HepG2 (cell line): ENCODE results near the gene PCYT2. TPM values are rescaled to one million over a fixed set of nuclear protein-coding genes. Genes with fewer than 3 reads are reported as not detected.
A peak's percentile ranks its signal among the peaks of the same experiment; 100 is the strongest.

Experiments
- ARNT2 ChIP-seq: sonication (generic); formaldehyde crosslinking; IDR thresholded peaks from 2 replicates; pipeline ENCODE4 v1.8.0; 2022; ENCODE audit warnings: mild to moderate bottlenecking, low read depth, missing genetic modification reagents, moderate library complexity
- ATRX ChIP-seq: sonication (generic); formaldehyde crosslinking; IDR thresholded peaks from 2 replicates; pipeline ENCODE4 v1.4.0; 2020; ENCODE audit warnings: missing genetic modification reagents, borderline replicate concordance
- CC2D1A ChIP-seq: sonication (generic); formaldehyde crosslinking; IDR thresholded peaks from 2 replicates; pipeline ENCODE4 v1.8.1; 2023; ENCODE audit warnings: mild to moderate bottlenecking, missing genetic modification reagents
- FLYWCH1 ChIP-seq: sonication (generic); formaldehyde crosslinking; IDR thresholded peaks from 2 replicates; pipeline ENCODE4 v1.8.1; 2023; ENCODE audit warnings: mild to moderate bottlenecking, missing genetic modification reagents
- HDAC2 ChIP-seq: sonication (generic); formaldehyde crosslinking; IDR thresholded peaks from 2 replicates; pipeline ENCODE4 v1.4.0; 2020; ENCODE audit warnings: missing genetic modification reagents
- KDM6A ChIP-seq: IDR thresholded peaks from 2 replicates; pipeline ENCODE4 v1.6.1; 2016; ENCODE audit warnings: low read depth
- MAFK ChIP-seq, 2 experiments: IDR thresholded peaks in 1 of 2; conservative IDR thresholded peaks in 1 of 2; 2 replicates each; pipeline ENCODE4 v1.6.1; 2011; ENCODE audit warnings: improper control_type of control experiment in 2 of 2, low read length in 2 of 2
- RAD21 ChIP-seq: fragments of 450-650 bp; formaldehyde crosslinking; IDR thresholded peaks from 2 replicates; pipeline ENCODE4 v1.5.0; 2020; ENCODE audit warnings: mild to moderate bottlenecking
- RXRB ChIP-seq: IDR thresholded peaks from 2 replicates; pipeline ENCODE4 v1.6.1; 2016; ENCODE audit warnings: borderline replicate concordance, missing genetic modification reagents, missing compliant biosample characterization
- SAFB2 ChIP-seq: sonication (generic); formaldehyde crosslinking; IDR thresholded peaks from 2 replicates; pipeline ENCODE4 v1.5.1; 2020; ENCODE audit warnings: missing genetic modification reagents, low read depth, mild to moderate bottlenecking, borderline replicate concordance
- TCF7 ChIP-seq: sonication (generic); IDR thresholded peaks from 2 replicates; pipeline ENCODE4 v1.6.1; 2016; ENCODE audit warnings: antibody characterized with exemption, low read depth
- ZBTB7A ChIP-seq: sonication (generic); formaldehyde crosslinking; IDR thresholded peaks from 2 replicates; pipeline ENCODE4 v1.8.0; 2022; ENCODE audit warnings: mild to moderate bottlenecking, missing genetic modification reagents
- ZEB1 ChIP-seq: IDR thresholded peaks from 2 replicates; pipeline ENCODE4 v1.6.1; 2012; ENCODE audit warnings: mild to moderate bottlenecking, low read depth, inconsistent platforms; ENCODE audit not compliant: insufficient replicate concordance
- ZMAT3 ChIP-seq: sonication (generic); formaldehyde crosslinking; conservative IDR thresholded peaks from 2 replicates; pipeline ENCODE4 v1.7.0; 2021; ENCODE audit warnings: missing genetic modification reagents
- ZNF20 ChIP-seq: sonication (generic); formaldehyde crosslinking; IDR thresholded peaks from 2 replicates; pipeline ENCODE4 v1.4.0; 2020; ENCODE audit warnings: mild to moderate bottlenecking, moderate library complexity, missing genetic modification reagents
- ZNF460 ChIP-seq: sonication (generic); formaldehyde crosslinking; IDR thresholded peaks from 2 replicates; pipeline ENCODE4 v1.5.1; 2020; ENCODE audit warnings: missing genetic modification reagents, mild to moderate bottlenecking, borderline replicate concordance
- ZNF761 ChIP-seq: sonication (generic); formaldehyde crosslinking; conservative IDR thresholded peaks from 2 replicates; pipeline ENCODE4 v1.4.0; 2020; ENCODE audit warnings: mild to moderate bottlenecking, missing genetic modification reagents
- polyA plus RNA-seq, 8 experiments: library from polyadenylated mRNA; depleted of rRNA in 3 of 8; stranded (reverse) in 7 of 8; unstranded in 1 of 8; fragments of >200 nt; fragmentation: Illumina TruSeq in 4 of 8; extraction: Trizol in 4 of 8; gene quantifications; 2 replicates each; pipeline versions ENCODE4 v1.2.1 to v1.2.3, GENCODE V29; 2011 to 2016; ENCODE audit warnings: low read depth in 4 of 8, missing spikeins in 1 of 8, mixed read lengths in 1 of 8; ENCODE audit not compliant: insufficient read depth in 1 of 8
- total RNA-seq, 5 experiments: library from RNA; depleted of rRNA; stranded (reverse); fragments of >200 nt; fragmentation: Illumina TruSeq; extraction: Trizol; gene quantifications; 2 replicates each; pipeline ENCODE4 v1.2.3, GENCODE V29; 2016; ENCODE audit warnings: low read depth in 1 of 5
- TF ChIP-seq, protein P1 (sequence below): sonication (generic); formaldehyde crosslinking; IDR thresholded peaks from 2 replicates; pipeline ENCODE4 v1.9.0; 2021; ENCODE audit warnings: missing genetic modification reagents, borderline replicate concordance
- TF ChIP-seq, protein P2 (sequence below): fragments of 450-650 bp; IDR thresholded peaks from 2 replicates; pipeline ENCODE4 v1.6.1; 2017; ENCODE audit warnings: mild to moderate bottlenecking

PCYT2 gene
- total and polyA plus RNA-seq, 2 of the 13 experiments (the other 11 are each of a cell fraction or from before 2014, with no cell fraction given) = 147 to 297 TPM

DNA sequence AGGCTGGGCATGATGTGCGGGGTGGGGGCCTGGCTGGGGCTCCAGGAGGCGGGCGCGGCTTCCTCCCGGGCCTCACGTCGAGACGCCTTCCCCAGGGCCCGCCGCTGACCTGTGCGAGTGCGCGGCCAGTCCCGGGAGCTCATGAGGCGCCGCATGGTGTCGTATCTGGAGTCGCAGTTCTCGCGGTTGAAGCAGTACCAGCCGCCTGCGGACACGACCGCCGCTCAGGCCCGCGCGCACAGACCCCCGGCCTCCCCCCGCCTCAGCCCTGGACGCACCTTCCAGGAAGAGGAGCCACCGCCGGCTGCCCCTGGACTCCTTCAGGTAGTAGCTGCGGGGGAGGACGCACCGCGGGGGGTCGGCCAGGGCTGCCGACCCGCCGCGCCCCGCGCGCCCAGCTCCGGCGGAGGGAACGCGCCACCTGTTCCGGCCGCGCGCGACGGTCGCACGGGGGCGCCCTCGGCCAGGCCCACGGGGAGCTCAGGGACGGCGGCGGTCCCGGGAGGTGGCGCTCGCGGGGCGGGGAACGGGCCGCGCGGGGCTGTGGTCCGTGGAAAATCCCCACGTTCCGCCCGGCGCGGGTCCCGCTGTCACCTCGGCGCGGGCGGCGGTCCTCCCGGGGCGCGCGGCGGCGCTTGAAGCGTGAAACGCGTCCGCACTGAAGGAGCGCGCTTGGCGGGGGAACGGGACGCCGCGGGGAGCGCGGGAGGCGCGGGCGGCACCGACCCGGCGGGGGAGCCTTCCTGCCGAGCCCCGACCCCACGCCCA, 48.3 kb upstream of the PCYT2 start (continued):
- TF ChIP-seq, protein P1, sequence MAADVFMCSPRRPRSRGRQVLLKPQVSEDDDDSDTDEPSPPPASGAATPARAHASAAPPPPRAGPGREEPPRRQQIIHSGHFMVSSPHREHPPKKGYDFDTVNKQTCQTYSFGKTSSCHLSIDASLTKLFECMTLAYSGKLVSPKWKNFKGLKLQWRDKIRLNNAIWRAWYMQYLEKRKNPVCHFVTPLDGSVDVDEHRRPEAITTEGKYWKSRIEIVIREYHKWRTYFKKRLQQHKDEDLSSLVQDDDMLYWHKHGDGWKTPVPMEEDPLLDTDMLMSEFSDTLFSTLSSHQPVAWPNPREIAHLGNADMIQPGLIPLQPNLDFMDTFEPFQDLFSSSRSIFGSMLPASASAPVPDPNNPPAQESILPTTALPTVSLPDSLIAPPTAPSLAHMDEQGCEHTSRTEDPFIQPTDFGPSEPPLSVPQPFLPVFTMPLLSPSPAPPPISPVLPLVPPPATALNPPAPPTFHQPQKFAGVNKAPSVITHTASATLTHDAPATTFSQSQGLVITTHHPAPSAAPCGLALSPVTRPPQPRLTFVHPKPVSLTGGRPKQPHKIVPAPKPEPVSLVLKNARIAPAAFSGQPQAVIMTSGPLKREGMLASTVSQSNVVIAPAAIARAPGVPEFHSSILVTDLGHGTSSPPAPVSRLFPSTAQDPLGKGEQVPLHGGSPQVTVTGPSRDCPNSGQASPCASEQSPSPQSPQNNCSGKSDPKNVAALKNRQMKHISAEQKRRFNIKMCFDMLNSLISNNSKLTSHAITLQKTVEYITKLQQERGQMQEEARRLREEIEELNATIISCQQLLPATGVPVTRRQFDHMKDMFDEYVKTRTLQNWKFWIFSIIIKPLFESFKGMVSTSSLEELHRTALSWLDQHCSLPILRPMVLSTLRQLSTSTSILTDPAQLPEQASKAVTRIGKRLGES (CRISPR knock-in tag) = no peak; the same call in 1 of the 2 replicates
- no peak for TF ChIP-seq HDAC2 (CRISPR knock-in tag)
- no peak for TF ChIP-seq ZEB1
- TF ChIP-seq ZMAT3 (CRISPR knock-in tag) = 0 out of 2 replicates have a peak, but pooled peaks have one; percentile 26
- TF ChIP-seq RAD21 (CRISPR knock-in tag) = peak; percentile 100
- no peak for TF ChIP-seq KDM6A (CRISPR knock-in tag)
- no peak; the same call in 1 of the 2 replicates for TF ChIP-seq RXRB (CRISPR knock-in tag)
- TF ChIP-seq, protein P2, sequence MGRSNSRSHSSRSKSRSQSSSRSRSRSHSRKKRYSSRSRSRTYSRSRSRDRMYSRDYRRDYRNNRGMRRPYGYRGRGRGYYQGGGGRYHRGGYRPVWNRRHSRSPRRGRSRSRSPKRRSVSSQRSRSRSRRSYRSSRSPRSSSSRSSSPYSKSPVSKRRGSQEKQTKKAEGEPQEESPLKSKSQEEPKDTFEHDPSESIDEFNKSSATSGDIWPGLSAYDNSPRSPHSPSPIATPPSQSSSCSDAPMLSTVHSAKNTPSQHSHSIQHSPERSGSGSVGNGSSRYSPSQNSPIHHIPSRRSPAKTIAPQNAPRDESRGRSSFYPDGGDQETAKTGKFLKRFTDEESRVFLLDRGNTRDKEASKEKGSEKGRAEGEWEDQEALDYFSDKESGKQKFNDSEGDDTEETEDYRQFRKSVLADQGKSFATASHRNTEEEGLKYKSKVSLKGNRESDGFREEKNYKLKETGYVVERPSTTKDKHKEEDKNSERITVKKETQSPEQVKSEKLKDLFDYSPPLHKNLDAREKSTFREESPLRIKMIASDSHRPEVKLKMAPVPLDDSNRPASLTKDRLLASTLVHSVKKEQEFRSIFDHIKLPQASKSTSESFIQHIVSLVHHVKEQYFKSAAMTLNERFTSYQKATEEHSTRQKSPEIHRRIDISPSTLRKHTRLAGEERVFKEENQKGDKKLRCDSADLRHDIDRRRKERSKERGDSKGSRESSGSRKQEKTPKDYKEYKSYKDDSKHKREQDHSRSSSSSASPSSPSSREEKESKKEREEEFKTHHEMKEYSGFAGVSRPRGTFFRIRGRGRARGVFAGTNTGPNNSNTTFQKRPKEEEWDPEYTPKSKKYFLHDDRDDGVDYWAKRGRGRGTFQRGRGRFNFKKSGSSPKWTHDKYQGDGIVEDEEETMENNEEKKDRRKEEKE = no peak
- TF ChIP-seq SAFB2 (CRISPR knock-in tag) = peak; percentile 40; the same call in 1 of the 2 replicates
- 0 out of 2 replicates have a peak, but pooled peaks have one; percentile 4 for TF ChIP-seq FLYWCH1 (CRISPR knock-in tag)
- TF ChIP-seq ZNF460 (CRISPR knock-in tag) = no peak
- TF ChIP-seq ARNT2 = peak; percentile 86; the same call in 1 of the 2 replicates
- peak; percentile 60; the same call in 1 of the 2 replicates for TF ChIP-seq ZBTB7A
- no peak for TF ChIP-seq ATRX (CRISPR knock-in tag)
- no peak for TF ChIP-seq TCF7
- TF ChIP-seq ZNF761 (CRISPR knock-in tag) = no peak
- TF ChIP-seq MAFK (conservative IDR thresholded peaks at IDR 0.05 in 1 of 2, IDR thresholded peaks at IDR 0.05 in 1 of 2; ENCODE audit: low read length in 2 of 2) = no peak
- no peak for TF ChIP-seq CC2D1A
- TF ChIP-seq ZNF20 = no peak
